Measurements from ENCODE around the gene PRUNE2.

GRCh38 chr9:76943054-76943453, 37.1 kb upstream of the PRUNE2 start:
- no peak for TF ChIP-seq SUZ12 (IDR thresholded peaks at IDR 0.05; ENCODE audit: extremely low read depth, insufficient read depth, insufficient read length)
- no peak for TF ChIP-seq ZNF274 (IDR thresholded peaks at IDR 0.05; ENCODE audit: low read depth, low read length)

All from NT2/D1 (cell line).